Transverse colon (tissue), 3 donors: ENCODE results near the gene BRD3OS.

Experiments used
- CTCF ChIP-seq, 5 experiments: fragments of 200-600 bp in 3 of 5; fragments of 450-650 bp in 2 of 5; sonication (generic) in 3 of 5; IDR thresholded peaks; 1 replicate in 2 of 5; 2 replicates in 3 of 5; pipeline ENCODE4 v1.5.1; 2016 to 2017; ENCODE audit warnings: antibody characterized with exemption in 5 of 5, inconsistent platforms in 3 of 5, mild to moderate bottlenecking in 2 of 5, moderate library complexity in 1 of 5
- EP300 ChIP-seq: sonication (generic); formaldehyde crosslinking; IDR thresholded peaks from one replicate; pipeline ENCODE4 v1.6.1; 2017; ENCODE audit warnings: antibody characterized with exemption, low read depth

DNA sequence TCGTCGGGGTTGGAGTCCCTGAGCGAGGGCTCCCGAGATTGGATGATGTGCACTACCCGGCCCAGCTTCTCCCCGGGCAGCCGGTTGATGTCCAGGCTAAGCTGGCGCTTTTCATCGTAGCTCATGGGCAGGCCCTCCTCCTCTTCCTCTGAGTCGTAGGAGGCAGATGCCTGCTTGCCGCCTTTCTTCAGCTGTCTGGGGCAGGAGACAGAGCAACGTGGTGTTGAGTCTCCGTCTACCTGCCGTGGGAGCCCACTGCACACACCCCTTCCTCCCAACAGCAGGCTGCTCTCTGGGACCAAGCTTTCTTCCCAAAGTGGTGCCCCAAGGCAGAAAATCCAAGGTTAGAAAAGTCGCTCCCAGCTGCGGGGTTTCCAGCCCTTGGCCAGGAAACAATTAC is 10.8 kb downstream of the BRD3OS start:
- TF ChIP-seq CTCF (IDR thresholded peaks at IDR 0.05) (no peak), EP300 (no peak)
